CMK (cell line): ENCODE measurements around the gene TMEM50A.
"Not testable (repeated sequence)": the region's sequence is repeated elsewhere in the genome, so short reads cannot be mapped to it uniquely, and the experiment has no call there.

ENCODE experiments used
- DNase-seq: peaks from one replicate; pipeline ENCODE4 v3.0.0-alpha.2; 2010; ENCODE audit warnings: low read depth

Gene TMEM50A

DNA sequence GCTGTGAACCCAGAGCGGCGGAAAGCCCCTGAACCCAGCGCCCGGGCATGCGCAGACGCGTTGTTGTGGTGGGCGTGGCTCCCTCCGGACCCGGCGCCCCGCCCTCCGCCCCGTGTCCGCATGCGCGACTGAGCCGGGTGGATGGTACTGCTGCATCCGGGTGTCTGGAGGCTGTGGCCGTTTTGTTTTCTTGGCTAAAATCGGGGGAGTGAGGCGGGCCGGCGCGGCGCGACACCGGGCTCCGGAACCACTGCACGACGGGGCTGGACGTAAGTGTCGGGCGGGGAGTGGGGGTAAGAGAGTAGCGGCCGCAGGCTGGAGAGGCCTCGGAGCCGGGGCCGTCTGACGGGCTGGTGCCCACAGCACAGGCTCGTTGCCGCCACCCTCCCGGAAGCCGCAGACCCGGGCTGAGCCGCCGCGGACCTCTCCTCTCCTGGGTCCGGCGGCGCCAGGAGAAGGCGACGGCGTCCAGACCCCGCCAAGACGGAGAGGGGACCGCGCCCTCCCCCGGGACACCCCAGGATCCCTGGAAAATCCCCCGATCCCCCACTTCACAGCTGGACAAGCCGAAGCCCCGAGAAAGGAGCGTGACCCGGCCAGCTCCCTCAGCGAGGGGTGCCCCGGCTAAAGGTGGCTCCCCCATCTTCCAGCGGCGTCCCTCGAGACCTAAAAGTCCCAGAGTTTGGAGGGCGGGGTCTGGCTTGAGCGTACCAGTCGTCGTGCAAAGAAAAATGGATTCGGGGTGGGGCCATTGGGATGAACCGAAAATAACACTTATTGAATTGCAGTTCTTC, at the start of gene TMEM50A:
TSS of gene TMEM50A (plus strand) at position 147 of the 794 bp plus-strand sequence. CDS start 2,153 bp downstream, outside the sequence.
- DNase-seq, result peak; percentile 82

DNA sequence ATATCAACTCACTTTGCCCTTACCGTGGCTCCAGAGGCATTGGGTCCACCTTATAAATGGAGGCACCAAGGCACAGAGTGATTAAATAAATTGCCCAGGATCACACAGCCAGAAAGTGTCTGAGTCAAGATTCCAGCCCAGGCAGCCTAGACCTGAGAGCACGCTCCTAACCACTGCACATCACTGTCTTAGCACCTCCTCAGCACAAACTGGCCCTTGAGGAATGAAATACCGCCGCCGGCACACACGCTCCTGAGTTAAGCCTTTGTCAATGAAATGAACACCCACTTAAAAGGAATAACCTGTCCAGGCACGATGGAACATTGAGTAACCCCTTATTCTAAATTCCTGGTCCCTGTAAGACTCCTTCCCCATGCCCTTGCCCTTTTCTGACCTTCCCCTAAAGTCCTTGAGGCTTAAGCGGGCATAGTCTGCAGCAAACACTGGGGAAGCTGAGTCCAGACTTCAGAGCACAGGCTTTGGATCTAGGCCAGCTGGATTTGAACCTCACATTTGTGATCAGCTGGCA, 49.5 kb upstream of the TMEM50A start:
- DNase-seq, result not testable (repeated sequence)

GRCh38 chr1:25290043-25290442, 48.1 kb upstream of the TMEM50A start:
- DNase-seq, result not testable (repeated sequence)

- not testable (repeated sequence) for DNase-seq
Observed at GRCh38 chr1:25293426-25293825, 44.7 kb upstream of the TMEM50A start.

DNA sequence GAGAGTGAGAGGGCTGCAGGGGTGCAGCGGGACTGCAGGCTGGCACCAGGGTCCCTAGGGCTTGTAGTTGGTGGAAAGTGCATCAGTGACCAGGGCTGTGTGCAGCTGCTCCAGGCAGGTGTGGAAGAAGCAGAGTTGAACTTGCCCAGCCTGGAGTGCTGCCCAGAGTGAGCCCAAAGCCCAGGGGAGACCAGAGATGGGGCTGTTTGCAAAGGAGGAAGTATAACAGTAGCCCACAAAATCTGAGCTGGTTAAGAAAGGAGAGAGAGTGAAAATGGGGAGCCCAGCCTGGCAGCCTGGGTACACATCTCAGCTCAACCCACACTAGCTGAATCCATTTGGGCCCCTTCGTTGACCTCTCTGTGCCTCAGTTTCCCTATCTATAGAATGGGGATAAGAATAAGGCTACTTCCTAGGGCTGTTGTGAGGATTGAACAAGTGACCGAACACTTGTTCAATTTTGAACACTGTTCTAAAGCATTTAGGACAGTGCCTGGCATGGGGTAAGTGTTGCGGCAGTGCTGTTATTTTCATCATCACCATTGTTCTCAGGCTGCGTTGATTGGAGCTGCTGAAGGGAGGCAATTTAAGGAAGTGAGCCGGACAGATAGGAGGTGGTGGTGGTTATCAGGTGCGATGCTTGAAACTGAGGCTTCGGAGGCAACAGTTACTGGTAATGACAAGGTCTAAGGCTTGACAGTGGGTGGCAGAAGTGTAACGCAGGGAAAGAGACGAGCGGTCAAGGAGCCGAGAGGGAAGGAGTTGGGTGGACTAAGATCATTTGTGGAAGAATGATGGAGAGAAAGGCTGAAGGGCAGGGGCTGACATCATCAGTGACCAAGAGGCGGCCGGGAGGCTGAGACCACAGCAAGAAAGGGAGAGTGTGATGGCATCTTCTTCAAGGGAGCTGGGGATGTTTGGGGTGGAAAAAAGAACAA, 43.0 kb upstream of the TMEM50A start:
- DNase-seq, result not testable (repeated sequence)

GRCh38 chr1:25296501-25296900, 41.6 kb upstream of the TMEM50A start:
- not testable (repeated sequence) for DNase-seq

GRCh38 chr1:25300729-25301128, 37.4 kb upstream of the TMEM50A start:
- not testable (repeated sequence) for DNase-seq

GRCh38 chr1:25302330-25302729, 35.8 kb upstream of the TMEM50A start:
- not testable (repeated sequence) for DNase-seq

DNA sequence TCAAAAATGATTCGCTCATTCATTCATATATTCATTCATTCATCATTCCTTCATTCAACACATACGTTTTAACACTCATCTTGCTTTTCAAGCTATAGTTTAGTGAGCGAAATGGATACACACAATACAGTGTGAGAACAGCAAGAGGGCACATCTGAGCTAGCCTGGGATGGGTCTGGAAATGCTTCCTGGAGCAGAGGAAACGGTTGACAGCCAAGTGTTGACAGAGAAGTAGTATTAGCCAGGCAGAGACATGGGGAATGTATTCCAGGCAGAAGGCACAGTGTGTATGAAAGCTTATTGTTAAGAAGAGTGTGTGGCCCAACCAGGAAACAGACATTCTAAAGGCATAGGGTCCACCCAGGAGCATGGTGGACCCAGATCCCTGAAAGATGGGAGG, 33.2 kb upstream of the TMEM50A start:
- not testable (repeated sequence) for DNase-seq

- DNase-seq, result not testable (repeated sequence)
Observed at GRCh38 chr1:25308168-25308567, 30.0 kb upstream of the TMEM50A start.

- DNase-seq, result not testable (repeated sequence)
Observed at GRCh38 chr1:25309085-25309484, 29.0 kb upstream of the TMEM50A start.

DNA sequence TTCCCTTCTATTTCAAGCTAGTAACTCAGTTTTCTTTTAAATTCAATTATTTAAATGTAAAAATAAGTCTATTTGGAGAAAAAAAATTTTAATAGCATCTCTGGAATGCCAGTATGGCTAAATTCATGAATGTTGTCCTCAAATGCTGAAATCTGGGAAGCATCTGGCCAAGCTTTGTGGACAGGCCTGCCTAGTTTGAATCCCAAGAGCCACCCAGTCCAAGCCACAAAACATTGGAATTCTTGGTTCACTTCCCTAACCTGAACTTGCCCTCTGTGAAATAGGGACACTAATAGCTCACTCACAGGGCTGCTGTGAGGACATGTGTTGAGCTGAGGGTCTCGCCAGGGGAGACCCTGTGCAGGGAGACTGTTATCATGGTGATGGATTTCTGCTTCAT, 28.6 kb upstream of the TMEM50A start:
- DNase-seq, result not testable (repeated sequence)

DNA sequence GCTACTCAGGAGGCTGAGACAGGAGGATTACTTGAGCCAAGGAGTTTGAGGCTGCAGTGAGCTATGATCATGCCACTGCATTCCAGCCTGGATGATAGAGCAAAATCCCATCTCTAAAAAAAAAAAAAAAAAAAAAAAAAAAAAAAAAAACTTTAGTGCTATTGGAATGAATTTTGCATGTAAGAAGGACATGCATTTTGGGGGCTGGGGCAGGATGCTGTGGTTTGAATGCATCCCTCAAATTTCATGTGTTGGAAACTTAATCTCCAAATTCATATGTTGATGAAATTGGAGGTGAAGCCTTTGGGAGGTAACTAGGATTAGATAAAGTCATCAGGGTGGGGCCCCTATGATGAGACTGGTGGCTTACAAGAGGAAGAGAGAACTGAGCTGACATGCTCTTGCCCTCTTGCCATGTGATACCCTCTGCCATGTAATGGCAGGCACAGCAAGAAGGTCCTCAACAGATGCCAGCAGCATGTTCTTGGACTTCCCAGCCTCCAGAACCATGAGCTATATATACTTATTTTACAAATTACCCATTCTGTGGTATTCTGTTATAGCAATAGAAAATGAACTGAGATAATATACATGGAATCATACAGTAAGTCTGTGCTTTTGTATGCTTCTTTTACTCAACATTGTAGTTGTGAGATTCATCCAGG, 25.2 kb upstream of the TMEM50A start:
- DNase-seq, result not testable (repeated sequence)

DNA sequence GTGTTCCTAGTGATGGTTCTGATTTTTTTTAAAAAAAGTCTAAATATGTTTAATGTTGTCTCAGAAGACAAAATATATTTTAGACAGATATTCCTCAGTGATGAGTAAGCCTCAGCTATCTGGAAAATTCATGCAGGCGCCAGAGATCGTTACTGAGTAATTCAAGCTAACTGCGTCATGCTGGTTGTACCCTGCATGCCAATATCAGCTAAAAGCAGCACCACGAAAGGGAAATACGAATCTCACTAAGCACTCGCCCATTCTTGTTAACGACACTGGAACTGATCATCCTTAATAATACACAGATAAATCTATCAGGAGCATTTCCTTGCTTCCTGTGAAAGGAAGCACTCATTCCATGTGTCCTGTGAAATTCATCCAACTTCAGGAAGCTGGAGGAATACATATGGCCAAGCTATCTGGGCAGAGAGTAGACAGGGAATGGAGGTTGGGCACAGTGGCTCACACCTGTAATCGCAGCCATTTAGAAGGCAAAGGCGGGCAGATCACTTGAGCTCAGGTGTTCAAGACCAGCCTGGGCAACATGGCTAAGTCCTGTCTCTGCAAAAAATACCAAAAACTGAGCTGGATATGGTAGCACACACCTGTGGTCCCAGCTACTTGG, 17.7 kb upstream of the TMEM50A start:
- not testable (repeated sequence) for DNase-seq

DNA sequence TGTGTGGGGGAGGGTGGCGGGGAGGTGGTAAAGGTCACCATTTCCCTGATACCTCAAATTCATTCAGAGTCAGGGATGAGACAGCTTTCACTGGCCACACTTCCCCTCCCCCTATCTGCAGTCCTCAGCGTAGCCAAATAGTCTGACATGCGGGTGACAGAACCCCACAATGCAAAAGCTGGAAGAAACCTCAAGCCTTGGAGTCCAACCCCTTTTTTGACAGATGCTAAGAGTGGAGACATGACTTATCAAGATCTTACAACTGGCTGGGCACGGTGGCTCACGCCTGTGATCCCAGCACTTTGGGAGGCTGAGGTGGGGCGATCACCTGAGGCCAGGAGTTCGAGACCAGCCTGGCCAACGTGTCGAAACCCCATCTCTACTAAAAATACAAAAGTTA, 16.0 kb upstream of the TMEM50A start:
- DNase-seq, result peak; percentile 88

- DNase-seq, result not testable (repeated sequence)
Observed at GRCh38 chr1:25324407-25324806, 13.7 kb upstream of the TMEM50A start.

DNA sequence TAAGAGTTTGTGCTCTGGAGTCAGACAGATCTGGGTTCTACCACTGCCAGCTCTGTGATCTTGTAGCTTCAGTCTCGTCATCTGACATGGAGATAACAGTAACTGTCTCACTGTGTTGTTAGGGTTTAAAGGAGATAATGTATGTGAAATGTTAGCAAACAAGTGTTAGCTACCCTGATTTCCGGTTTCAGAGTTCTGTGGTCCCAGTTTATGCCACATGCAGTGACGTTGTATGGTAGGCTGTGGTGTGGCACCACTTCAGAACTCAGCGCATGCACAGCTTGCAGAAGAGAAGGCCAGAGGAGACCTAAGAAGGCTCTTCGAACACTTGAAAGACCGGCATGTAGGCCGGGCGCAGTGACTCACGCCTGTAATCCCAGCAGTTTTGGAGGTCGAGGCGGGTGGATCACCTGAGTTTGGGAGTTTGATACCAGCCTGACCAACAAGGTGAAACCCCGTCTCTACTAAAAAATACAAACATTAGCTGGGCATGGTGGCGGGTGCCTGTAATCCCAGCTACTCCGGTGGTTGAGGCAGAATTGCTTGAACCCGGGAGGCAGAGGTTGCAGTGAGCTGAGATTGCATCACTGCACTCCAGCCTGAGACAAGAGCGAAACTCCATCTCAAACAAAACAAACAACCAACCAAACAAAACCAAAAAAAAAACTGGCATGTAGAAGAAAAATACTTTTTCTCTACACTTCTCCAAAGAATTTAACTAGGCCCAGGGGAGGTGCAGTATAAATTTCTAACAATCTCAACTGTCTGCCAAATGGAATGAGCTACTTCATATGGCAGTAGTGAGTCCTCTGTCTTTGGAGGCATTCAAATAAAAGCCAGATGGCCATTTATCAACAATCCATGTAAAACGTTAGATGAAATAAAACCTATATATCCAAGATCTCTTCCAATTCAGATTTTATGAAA, 10.0 kb upstream of the TMEM50A start:
- DNase-seq, result not testable (repeated sequence)

DNA sequence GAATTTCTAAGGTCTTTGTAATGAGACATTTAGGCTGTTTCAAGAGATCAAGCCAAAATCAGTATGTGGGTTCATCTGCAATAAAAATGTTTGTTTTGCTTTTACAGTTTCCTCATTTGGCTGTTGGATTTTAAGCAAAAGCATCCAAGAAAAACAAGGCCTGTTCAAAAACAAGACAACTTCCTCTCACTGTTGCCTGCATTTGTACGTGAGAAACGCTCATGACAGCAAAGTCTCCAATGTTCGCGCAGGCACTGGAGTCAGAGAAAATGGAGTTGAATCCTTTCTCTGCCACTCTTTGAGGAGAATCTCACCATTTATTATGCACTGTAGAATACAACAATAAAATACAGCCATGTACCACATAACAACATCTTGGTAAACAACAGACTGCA, 9.3 kb upstream of the TMEM50A start:
- not testable (repeated sequence) for DNase-seq

GRCh38 chr1:25329336-25329735, 8.8 kb upstream of the TMEM50A start:
- not testable (repeated sequence) for DNase-seq

- not testable (repeated sequence) for DNase-seq
Observed at GRCh38 chr1:25329950-25330349, 8.2 kb upstream of the TMEM50A start.
